Measurements from ENCODE around the gene CDT1. TPM values are rescaled to one million over a fixed set of nuclear protein-coding genes. Genes with fewer than 3 reads are reported as not detected.

CDT1 gene
- total and polyA plus RNA-seq, 12 donors = 0.29 to 5.7 (median 1.6) TPM; not detected in 1

DNA sequence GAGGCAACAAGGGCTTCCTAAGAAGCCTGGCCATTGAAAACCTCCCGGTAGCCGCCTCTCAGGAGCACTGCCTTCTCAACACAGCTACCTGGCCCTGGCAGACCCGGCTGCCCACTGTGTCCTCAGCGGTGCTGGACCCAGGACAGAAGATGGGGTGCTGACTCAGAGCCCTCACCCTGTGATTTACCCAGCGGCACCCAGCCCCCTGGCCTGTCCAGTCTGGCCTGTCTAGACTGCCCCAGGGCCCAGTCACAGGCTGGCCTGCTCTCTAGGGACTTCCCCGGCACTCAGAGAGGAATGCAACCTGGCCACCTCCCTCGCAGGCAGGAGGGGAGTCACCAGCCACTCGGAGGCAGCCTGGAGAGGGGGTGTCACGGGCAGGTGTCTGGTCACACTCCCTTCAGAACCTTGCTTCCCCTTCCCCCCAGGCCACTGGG is 38.7 kb upstream of the CDT1 start:
- no peak overlapping the region for H3K27ac ChIP-seq
- no peaks in the 10 kb centered on the region for H3K27me3 ChIP-seq
- 82 to 91% (median 90%) methylated on average over 4 to 9 of the region's 9 CpGs; no CpG with 5 or more reads in 1 of the 4 donors for WGBS, 4 donors
- no peaks in the 10 kb centered on the region for H3K9me3 ChIP-seq (replicated peaks in 1 of 3)
- no peak for TF ChIP-seq POLR2A (IDR thresholded peaks at IDR 0.05)
- TF ChIP-seq, protein P1, sequence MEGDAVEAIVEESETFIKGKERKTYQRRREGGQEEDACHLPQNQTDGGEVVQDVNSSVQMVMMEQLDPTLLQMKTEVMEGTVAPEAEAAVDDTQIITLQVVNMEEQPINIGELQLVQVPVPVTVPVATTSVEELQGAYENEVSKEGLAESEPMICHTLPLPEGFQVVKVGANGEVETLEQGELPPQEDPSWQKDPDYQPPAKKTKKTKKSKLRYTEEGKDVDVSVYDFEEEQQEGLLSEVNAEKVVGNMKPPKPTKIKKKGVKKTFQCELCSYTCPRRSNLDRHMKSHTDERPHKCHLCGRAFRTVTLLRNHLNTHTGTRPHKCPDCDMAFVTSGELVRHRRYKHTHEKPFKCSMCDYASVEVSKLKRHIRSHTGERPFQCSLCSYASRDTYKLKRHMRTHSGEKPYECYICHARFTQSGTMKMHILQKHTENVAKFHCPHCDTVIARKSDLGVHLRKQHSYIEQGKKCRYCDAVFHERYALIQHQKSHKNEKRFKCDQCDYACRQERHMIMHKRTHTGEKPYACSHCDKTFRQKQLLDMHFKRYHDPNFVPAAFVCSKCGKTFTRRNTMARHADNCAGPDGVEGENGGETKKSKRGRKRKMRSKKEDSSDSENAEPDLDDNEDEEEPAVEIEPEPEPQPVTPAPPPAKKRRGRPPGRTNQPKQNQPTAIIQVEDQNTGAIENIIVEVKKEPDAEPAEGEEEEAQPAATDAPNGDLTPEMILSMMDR (IDR thresholded peaks at IDR 0.05) = no peak
- H3K4me3 ChIP-seq = no peak overlapping the region
- intact Hi-C loops (cut with DNase I) = no loop called here
- no peak for DNase-seq
- H3K36me3 ChIP-seq (replicated peaks in 1 of 2) = no peaks in the 10 kb centered on the region
- peaks cover 0 to 26% of the 10 kb centered on the region in 2 donors for H3K4me1 ChIP-seq (replicated peaks in 1 of 2)

DNA sequence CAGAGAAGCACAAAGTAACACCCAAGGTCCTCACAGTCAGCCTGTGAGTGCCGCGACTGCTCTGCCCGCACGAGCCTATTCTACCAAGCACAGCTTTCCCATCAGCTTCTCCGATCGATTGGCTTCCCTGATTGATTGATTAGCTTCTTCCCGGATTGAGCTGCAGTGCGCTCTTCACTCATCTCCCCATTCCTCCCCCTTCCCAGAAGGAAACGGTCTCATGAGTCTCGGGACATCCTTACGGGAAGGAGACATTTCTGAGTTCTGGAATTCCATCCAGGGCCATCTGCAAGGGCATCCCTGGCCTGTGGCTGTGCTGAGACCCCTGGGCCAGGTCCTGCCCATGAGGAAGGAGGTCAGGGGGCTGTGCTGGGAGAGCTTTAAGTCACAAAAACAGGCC is 36.6 kb upstream of the CDT1 start:
- H3K4me1 ChIP-seq (replicated peaks in 1 of 2) = peaks cover 12 to 42% of the 10 kb centered on the region in 2 donors
- H3K9me3 ChIP-seq (replicated peaks in 1 of 3) = no peaks in the 10 kb centered on the region
- 77 to 84% (median 78%) methylated on average over 11 of the region's 11 CpGs for WGBS, 4 donors
- no peak for DNase-seq
- no peaks in the 10 kb centered on the region for H3K36me3 ChIP-seq (replicated peaks in 1 of 2)
- H3K27me3 ChIP-seq = no peaks in the 10 kb centered on the region
- no peak overlapping the region for H3K4me3 ChIP-seq
- intact Hi-C loops (cut with DNase I) = no loop called here
- H3K27ac ChIP-seq = peak overlapping the region in 2 of 5 donors; percentile 65 to 86
- TF ChIP-seq, protein P1 (IDR thresholded peaks at IDR 0.05) = no peak
- TF ChIP-seq POLR2A (IDR thresholded peaks at IDR 0.05) = no peak

DNA sequence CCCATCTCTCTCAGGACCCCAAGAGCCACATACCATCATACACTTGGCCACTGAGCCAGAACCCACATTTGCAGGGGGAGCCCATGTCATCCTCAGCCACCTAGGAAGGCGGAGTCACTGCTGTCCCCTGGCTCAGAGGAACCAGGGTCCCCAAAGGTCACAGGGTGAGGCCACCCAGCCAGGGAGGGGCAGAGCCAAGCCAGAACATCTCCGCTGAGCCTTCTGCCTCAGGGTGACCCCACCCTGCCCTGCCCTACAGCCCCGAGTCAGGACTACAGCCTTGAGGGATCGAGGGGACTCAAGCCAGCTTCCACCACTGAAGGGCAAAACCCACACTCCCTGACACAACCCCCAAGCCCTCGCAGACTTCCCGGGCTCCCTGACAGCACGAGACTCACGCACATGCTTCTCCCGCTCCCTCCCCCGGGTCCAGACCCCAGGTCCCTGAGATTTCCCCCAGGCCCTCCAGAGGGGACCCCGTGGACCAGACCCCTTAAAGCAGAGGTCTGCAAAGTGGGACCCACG is 36.0 kb upstream of the CDT1 start:
- Histone ChIP-seq H3K36me3 (replicated peaks in 1 of 2) (no peaks in the 10 kb centered on the region), H3K27ac (peak overlapping the region in 4 of 5 donors; percentile 13 to 86 (median 42)), H3K27me3 (no peaks in the 10 kb centered on the region), H3K4me1 (replicated peaks in 1 of 2) (peaks cover 12 to 46% of the 10 kb centered on the region in 2 donors), H3K4me3 (no peak overlapping the region), H3K9me3 (replicated peaks in 1 of 3) (no peaks in the 10 kb centered on the region)
- 67 to 78% (median 76%) methylated on average over 7 to 12 of the region's 12 CpGs for WGBS, 4 donors
- TF ChIP-seq POLR2A (IDR thresholded peaks at IDR 0.05) = no peak
- TF ChIP-seq, protein P1 (IDR thresholded peaks at IDR 0.05) = no peak
- intact Hi-C loops (cut with DNase I) = no loop called here
- no peak for DNase-seq

DNA sequence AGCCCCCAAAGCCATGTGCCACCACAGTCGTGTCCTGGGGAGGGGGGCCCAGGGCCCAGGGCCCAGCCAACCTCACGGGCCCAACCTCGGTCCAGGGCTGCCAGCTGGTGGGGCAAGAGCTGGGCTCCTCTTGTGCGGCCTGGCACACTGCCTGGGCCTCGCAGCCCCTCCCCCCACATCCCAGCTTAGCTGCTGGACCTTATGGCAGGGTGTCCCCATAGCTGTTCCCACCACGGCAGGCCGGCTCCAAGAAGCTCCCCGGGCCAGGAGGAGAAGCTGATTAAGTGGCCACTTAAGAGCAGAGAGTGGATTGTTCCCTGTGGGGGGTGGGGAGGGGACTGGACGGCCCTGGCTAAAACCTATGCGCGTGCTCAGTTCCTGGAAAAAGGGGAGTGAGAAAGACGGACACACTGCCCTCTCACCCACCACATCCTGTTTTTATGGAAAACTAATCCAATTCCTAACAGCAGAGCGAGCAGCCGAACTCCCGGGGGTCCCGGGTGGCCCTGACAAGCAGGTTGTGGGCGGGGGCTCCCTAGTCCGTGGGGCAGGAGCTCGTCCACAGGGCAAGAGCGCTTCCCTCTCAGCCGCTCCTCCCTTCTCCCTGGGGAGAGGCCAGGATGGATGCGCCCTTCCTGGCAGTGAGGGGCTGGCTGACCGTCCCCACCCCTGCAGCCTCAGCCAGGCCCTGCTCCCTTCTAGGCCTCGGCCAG is 35.4 kb upstream of the CDT1 start:
- 54 to 71% (median 67%) methylated on average over 14 to 24 of the region's 24 CpGs for WGBS, 4 donors
- intact Hi-C loops (cut with DNase I) = no loop called here
- peak overlapping the region in 3 of 5 donors; percentile 13 to 86 (median 65) for H3K27ac ChIP-seq
- H3K4me1 ChIP-seq (replicated peaks in 1 of 2) = peaks cover 12 to 48% of the 10 kb centered on the region in 2 donors
- no peaks in the 10 kb centered on the region for H3K27me3 ChIP-seq
- no peaks in the 10 kb centered on the region for H3K9me3 ChIP-seq (replicated peaks in 1 of 3)
- TF ChIP-seq, protein P1 (IDR thresholded peaks at IDR 0.05) = no peak
- TF ChIP-seq POLR2A (IDR thresholded peaks at IDR 0.05) = no peak
- no peak overlapping the region for H3K4me3 ChIP-seq
- H3K36me3 ChIP-seq (replicated peaks in 1 of 2) = no peaks in the 10 kb centered on the region
- peak in 5 of 7 donors; percentile 40 to 67 (median 53) for DNase-seq
